Mammary epithelial cell (primary cell): ENCODE measurements around the gene PDZD4.

Experiments used
- EZH2 ChIP-seq: IDR thresholded peaks from 2 replicates; pipeline ENCODE4 v1.6.1; 2012; ENCODE audit warnings: low read length, inconsistent platforms, borderline replicate concordance
- TF ChIP-seq, protein P1 (sequence below), 2 donors: IDR thresholded peaks in 1 of 2; conservative IDR thresholded peaks in 1 of 2; 2 replicates each; pipeline ENCODE4 v1.5.1; 2011 to 2012; ENCODE audit warnings: inconsistent platforms in 2 of 2, low read length in 2 of 2, mild to moderate bottlenecking in 2 of 2, control low read depth in 1 of 2, low read depth in 1 of 2; ENCODE audit not compliant: insufficient read depth in 1 of 2; ENCODE audit errors: extremely low read depth in 1 of 2

DNA sequence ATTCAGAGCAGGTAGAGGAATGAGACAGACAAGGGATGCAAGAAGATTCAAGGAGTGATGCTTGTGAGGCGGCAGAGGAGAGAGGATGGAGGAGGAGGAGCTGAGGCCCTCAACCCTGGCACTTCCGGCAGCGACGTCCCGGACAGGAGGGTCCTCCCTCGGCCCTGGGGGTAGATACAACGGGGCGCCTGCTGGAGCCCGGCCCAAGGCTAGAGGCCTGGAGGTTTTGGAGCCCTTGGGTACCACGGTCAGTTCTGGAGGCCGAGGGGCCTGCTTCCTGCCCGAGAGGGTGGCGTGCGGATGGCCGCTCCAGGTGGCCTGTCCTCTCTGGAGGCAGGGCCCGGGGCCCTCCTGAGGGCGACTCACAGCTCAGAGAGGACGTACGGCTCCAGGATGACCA lies 22.4 kb downstream of the PDZD4 start:
- TF ChIP-seq, protein P1, sequence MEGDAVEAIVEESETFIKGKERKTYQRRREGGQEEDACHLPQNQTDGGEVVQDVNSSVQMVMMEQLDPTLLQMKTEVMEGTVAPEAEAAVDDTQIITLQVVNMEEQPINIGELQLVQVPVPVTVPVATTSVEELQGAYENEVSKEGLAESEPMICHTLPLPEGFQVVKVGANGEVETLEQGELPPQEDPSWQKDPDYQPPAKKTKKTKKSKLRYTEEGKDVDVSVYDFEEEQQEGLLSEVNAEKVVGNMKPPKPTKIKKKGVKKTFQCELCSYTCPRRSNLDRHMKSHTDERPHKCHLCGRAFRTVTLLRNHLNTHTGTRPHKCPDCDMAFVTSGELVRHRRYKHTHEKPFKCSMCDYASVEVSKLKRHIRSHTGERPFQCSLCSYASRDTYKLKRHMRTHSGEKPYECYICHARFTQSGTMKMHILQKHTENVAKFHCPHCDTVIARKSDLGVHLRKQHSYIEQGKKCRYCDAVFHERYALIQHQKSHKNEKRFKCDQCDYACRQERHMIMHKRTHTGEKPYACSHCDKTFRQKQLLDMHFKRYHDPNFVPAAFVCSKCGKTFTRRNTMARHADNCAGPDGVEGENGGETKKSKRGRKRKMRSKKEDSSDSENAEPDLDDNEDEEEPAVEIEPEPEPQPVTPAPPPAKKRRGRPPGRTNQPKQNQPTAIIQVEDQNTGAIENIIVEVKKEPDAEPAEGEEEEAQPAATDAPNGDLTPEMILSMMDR (conservative IDR thresholded peaks at IDR 0.05 in 1 of 2, IDR thresholded peaks at IDR 0.05 in 1 of 2; ENCODE audit: extremely low read depth in 1 of 2, insufficient read depth in 1 of 2, low read depth in 1 of 2, low read length in 2 of 2): no peak
- no peak for TF ChIP-seq EZH2
